Activated CD4-positive, CD25-positive, alpha-beta regulatory T cell treated with anti-CD3 and anti-CD28 coated beads, Interleukin-2, amount 50 U/mL, for 24 hours (primary cell): Measurements from ENCODE around the gene TRIAP1.
A peak's percentile ranks its signal among the peaks of the same experiment; 100 is the strongest.
"Not testable (repeated sequence)": the region's sequence is repeated elsewhere in the genome, so short reads cannot be mapped to it uniquely, and the experiment has no call there.

Experiments used
- ATAC-seq, 2 donors: fragments of 150-1000 bp; cut with Tn5 transposase; one replicate each; pipeline ENCODE4 v1.10.0; 2021; ENCODE audit warnings: mild to moderate bottlenecking in 1 of 2, moderate library complexity in 1 of 2

Gene TRIAP1

GRCh38 chr12:120468821-120469449, 22.8 kb upstream of the TRIAP1 start:
- peak; percentile 27 to 40 for ATAC-seq

GRCh38 chr12:120468325-120468820, 22.2 kb upstream of the TRIAP1 start:
- no peak for ATAC-seq

GRCh38 chr12:120467439-120467838, 21.3 kb upstream of the TRIAP1 start:
- no peak for ATAC-seq

- no peak for ATAC-seq
Measured at GRCh38 chr12:120466560-120467315, 20.6 kb upstream of the TRIAP1 start.

GRCh38 chr12:120465756-120466155, 19.6 kb upstream of the TRIAP1 start:
- ATAC-seq: no peak

- no peak for ATAC-seq
Measured at GRCh38 chr12:120463712-120464111, 17.5 kb upstream of the TRIAP1 start.

- ATAC-seq: no peak
Measured at GRCh38 chr12:120462099-120462640, 16.0 kb upstream of the TRIAP1 start.

GRCh38 chr12:120460157-120460556, 14.0 kb upstream of the TRIAP1 start:
- ATAC-seq: no peak

- no peak for ATAC-seq
Measured at GRCh38 chr12:120457133-120457532, 10.9 kb upstream of the TRIAP1 start.

- no peak for ATAC-seq
Measured at GRCh38 chr12:120455302-120455701, 9.1 kb upstream of the TRIAP1 start.

- peak; percentile 85 to 89 for ATAC-seq
Measured at GRCh38 chr12:120453977-120454376, 7.8 kb upstream of the TRIAP1 start.

- no peak for ATAC-seq
Measured at GRCh38 chr12:120453060-120453750, 7.0 kb upstream of the TRIAP1 start.

- not testable (repeated sequence) for ATAC-seq
Measured at GRCh38 chr12:120452524-120452923, 6.3 kb upstream of the TRIAP1 start.

- no peak for ATAC-seq
Measured at GRCh38 chr12:120447992-120448391, 1.8 kb upstream of the TRIAP1 start.

GRCh38 chr12:120446844-120447178, 627 bp upstream of the TRIAP1 start:
- ATAC-seq: not testable (repeated sequence)

- no peak for ATAC-seq
Measured at GRCh38 chr12:120444676-120445075, 1.5 kb downstream of the TRIAP1 start.

GRCh38 chr12:120439646-120440247, 6.4 kb downstream of the TRIAP1 start:
- peak; percentile 40 to 45 for ATAC-seq

GRCh38 chr12:120438495-120439198, 7.5 kb downstream of the TRIAP1 start:
- ATAC-seq: no peak

GRCh38 chr12:120437735-120438494, 8.3 kb downstream of the TRIAP1 start, which contains the start of gene COX6A1:
TSS of gene COX6A1 (plus strand) at chr12:120438113. CDS start at chr12:120438127, 14 bp downstream.
- peak; percentile 97 for ATAC-seq

- no peak for ATAC-seq
Measured at GRCh38 chr12:120432772-120433525, 13.2 kb downstream of the TRIAP1 start.

- ATAC-seq: no peak
Measured at GRCh38 chr12:120429368-120429767, 16.8 kb downstream of the TRIAP1 start.
